NCI-H1048 (cell line): ENCODE data around the gene MRPS25.
"Not testable (repeated sequence)": the region's sequence is repeated elsewhere in the genome, so short reads cannot be mapped to it uniquely, and the experiment has no call there.

Experiments used
- DNase-seq: peaks from one replicate; lab custom pipeline; 2025; lab: John Stamatoyannopoulos, UW

MRPS25 gene

DNA sequence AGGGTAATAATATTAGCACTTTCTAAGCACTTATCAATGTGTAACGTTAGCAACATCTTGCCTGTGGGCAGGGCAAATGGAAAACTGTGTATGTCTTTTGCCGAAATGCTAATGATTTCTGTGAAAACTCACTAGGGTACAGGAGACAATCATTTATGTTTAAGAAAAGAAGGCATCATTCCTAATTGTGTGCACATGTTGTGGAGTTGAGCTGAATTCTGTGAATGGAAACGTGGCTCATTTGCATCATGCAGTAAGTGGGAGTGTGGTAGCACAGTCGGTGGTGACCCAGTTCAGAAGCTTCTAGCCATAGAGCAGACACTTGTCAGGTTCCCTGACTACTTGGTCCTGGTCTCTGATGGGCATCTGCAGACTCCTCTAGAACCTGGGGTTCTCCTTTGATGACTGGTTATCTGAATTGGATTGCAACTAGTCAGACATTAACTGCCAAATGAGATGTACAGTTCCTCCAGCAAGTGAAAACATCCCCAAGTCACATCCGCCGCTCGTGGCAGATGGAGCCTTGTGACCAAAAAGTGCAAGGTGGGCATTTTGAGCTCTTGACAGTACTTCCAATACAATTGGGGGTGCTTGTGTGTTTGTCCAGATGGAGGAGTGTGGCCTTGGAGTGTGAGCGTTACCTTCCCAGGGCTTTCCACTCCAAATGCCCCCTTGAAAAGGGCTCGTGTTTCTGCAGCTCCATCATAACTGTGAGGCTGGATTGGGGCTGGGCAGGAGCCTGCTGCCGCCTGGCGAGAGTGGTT, 21.5 kb downstream of the MRPS25 start:
- DNase-seq: no peak

DNA sequence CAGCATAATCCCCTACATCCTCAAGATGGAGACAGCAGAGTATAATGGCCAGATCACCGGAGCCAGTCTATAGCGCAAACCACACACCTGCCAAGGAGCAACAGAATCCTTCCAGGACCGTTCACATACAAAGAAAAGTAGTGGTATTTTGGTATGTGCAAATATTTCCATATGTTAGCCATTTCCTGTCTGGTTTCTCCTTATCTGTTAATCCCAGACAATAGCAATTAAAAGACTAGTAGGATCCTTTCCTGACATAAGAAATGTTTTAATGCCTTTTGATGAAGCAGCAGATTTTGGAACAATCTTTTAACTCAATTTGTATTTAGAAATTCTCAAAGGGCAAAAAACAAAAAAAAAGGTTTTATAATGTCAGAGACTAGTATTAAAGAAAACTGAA, 22.2 kb downstream of the MRPS25 start:
- no peak for DNase-seq

DNA sequence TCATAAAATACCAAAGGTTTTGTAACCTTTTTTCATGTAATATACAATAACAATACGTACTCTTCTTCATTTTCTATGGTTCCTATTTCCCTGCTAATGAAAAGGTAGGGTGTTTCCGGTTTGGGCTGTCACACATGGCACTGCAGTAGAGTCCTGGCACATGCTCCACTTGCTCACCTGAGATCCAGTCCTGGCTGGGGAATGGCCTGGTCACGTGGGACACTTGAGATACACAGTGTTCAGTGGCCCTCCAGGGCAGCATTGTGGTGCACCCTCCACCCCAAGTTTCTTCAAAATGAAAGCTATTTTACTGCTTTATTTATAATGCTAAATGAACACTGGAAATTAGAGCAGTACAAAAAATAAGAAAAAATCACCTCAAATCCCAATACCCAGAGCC, 23.2 kb downstream of the MRPS25 start:
- no peak for DNase-seq

DNA sequence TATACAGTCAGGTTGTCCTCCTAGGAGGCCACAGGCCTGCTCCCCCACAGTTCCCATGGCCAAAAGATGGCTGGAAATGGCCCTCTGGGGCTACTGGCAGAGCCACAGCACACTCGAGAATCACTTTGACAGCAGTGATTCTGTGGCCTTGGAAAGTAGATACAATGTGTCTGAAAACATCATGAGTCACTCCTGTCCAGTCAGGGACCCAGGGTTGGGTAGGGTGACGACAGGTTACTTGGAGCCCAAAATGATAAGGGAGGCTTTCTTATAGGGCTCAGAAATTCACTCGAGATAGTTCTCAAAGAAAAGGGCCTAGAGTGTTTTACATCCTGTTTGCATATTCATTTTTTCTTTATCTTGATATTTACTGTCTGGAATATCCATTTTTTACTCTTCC, 24.3 kb downstream of the MRPS25 start:
- DNase-seq: no peak

DNA sequence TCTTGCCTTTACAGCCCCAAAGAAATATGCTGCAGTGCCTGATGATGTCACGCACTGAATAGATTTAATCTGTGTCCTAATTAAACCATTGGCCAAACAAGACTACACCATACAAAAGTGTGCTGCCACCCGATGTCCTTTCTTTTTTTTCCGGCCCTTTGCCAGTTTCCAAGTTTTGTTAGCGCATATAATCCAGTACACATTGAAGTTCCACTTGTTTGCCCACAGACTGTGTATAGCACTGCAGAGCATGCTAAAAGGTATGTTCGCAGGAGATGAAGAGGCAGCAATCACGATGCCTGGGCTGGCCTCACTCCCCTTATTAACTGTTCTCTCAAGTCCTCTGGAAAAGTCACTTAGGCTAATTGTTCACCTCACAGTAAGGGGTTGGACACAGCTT, 26.8 kb downstream of the MRPS25 start:
- DNase-seq: no peak

DNA sequence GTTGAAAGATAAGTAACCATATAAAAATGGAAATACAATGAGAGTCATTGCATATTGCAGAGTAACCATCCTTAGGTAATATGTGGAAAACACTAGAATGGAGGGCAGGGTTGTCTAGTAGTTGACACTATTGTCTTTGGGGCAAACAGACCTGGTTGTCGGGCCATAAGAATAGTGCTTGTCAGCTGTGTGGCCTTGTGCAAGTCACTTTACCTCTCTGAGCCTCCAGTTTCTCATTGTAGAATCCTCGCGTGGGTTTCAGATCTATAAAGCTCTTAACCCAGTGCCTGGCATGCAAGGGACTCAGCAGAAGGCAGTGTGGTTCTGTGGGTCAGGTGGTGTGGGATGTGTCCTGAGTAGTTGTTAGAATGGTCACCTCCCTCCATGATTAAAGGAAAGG, 32.0 kb downstream of the MRPS25 start:
- no peak for DNase-seq

DNA sequence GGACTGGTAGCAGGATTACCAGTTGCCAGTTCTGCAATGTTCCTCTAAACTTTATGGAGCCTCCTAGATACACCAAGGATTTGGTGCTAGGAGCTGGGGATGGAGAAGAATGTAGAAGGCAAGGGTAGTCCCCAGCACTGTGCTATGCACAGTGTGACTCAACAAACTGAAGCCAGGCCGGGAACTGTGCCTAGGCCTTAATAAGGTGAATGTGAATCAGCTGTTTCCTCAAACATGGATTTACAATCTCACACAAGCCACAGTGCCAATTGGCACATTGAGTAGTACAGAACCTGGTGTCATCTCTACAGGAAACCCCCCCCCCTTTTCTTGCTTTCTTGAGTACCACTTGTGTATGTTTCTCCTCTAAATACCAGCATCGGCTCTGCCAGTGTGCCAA, 32.5 kb downstream of the MRPS25 start:
- DNase-seq: no peak

DNA sequence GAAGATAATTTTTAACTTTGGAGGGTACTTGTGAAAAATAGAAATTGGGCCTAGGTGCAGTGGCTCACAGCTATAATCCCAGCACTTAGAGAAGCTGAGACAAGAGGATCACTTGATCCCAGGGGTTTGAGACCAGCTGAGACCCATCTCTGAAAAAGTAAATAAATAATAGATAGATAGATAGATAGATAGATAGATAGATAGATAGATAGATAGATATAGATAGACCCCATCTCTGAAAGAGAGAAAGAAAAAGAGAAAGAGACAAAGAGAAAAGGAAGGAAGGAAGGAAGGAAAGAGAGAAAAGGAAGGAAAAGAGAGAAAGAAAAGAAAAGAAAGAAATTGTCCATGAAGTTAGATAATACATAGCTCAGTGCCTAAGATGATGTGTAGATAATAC, 35.5 kb downstream of the MRPS25 start:
- DNase-seq: no peak

DNA sequence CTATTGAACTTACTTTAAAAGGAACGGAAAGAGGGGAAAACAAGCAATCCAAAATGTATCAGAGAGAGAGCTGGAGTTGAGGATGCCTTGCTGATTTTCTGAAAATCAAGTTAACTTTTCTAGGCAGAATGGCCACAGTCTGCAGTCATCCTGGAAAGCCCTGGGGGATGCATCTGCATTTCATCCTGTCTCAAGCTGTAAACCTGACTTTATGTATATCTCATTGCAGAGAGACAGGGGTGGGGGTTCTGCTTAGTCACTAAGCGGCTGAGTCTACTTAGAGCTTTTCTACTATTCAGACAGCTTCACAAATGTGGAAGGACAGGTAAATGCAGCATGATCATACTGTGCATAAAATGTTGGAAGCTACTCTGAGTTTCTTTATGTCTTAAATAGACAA, 41.4 kb downstream of the MRPS25 start:
- DNase-seq: no peak

DNA sequence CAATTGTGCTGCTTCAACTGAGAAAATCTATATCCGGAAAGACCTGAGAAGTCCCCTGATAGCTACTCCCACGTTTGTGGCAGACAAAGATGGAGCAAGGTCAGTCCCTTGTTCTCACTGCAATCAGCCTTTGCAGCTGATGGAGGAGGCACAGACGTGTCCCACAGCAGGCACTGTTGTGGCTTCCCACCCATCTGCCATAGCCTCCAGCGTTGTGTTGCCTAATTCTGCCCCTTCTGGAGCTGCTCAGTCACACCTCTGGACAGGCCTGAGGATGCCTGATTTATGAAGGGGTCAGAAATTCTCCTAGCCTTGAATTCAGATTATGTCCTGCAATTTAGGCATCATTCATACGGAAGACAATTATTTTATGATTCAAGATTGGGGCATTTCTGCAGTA, 41.9 kb downstream of the MRPS25 start:
- no peak for DNase-seq

DNA sequence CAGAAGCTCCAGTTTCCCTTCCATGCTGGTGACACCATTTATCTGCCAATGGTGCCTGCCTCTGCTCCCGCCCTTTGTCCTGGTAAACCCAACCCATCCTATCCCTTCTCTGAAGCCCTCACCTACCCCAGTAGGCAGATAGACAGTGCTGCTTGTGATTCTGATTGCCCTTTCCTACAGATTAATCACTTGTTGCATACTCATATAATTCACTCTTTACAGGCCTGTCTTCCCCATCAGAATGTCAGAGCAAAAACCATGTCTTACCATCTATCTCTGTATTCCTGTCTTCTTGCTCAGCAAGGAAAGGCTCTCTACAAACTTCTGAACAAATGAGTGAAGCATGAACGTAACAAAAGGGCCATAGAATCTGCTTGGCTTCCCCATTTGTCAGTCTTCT, 47.9 kb downstream of the MRPS25 start:
- no peak for DNase-seq

DNA sequence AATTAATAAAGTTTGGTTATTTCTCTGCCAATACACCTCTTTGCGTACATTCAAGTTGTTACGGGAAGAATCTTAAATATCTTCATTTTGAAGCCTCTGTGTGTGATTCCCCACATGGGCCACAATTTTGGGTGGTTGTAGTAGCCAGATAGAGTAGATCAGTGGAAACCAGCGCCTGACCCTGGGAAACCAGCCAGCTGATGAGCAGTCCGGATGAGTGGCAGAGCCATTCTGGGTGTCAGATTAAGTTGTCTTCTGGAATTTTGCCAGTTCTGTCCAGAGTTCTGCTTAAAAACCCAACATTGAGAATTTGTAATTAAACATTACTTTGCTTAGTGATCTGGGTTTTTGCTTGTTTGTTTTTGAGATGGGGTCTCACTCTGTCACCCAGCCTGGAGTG, 49.7 kb downstream of the MRPS25 start:
- no peak for DNase-seq

DNA sequence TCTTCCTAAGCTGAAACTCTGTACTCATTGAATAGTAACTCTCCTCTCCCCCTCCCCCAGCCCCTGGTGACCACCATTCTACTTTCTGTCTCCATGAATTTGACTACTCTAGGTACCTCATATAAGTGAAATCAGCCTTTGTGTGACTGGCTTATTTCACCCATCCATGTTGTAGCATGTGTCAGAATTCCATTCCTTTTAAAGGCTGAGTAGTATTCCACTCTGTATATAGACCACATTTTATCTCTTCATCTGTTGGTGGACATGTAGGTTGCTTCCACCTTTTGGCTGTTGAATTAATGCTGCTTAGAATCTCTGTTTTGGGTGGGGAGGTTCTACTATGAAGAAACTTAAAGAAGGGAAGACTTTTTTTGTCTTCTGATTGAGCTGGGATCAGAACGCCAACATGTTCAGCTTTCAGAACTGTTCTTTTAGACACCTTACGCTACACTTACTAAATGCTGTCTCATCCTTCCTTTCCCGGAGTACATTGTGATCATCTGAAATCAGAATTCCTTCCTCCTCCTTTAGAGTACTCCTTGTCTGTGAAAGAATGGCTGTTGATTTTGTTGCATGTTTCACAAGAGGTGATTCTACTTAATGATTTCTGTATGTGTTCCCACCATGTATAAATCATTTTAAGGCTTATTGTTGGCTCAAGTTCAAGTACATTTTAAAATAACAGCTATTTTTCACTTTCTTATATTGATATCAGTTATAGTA, 50.3 kb downstream of the MRPS25 start:
- DNase-seq: no peak

DNA sequence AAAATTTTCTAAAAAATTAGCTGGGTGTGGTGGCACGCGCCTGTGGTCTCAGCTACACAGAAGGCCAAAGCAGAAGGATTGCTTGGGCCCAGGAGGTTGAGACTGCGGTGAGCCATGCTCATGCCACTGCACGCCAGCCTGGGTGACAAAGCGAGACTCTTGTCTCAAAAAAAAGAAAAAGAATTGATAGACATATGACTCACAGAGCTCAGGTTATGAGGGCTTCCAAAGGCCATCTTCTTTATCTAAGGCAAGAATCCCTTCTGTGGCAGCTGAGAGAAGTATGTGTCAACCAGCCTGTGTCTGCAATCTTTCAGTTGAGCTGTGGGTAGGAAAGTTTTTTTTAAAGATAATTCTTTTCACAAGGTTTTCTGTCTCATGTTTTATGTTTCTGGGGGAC, 53.9 kb downstream of the MRPS25 start:
- no peak for DNase-seq

DNA sequence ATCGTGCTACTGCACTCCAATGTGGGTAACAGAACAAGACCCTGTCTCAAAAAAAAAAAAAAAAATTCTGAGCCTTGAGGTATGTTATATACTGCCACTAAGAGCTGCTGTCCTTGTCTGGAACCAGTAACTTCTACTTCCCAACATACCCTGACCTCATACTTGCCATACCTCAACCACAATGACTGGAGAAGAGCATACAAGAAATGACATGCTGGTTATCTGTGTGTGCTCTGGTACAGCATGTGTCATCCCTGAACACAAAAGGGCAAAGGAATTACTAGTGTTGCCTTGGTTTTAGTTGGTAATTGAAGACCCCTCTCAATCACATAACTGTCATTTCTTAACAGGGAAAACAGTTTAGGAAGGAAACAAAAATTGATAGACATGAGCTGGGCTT, 54.5 kb downstream of the MRPS25 start:
- DNase-seq: no peak

DNA sequence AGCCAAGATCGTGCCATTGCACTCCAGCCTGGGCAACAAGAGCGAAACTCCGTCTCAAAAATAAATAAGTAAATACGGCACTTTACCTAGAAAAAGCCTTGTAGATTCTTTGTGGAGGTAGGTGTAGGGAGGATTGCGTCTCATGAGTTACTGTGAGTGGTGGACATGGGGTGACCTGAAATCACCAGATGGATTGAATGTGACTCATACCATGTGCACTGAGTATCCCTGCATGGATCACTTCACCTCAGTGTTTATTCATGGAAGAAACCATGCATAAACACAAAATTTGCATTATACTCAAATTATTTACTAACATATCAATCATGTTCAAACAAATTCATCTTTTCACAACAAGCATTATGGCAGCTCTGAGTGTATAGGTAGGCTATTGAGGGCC, 55.9 kb downstream of the MRPS25 start:
- no peak for DNase-seq

DNA sequence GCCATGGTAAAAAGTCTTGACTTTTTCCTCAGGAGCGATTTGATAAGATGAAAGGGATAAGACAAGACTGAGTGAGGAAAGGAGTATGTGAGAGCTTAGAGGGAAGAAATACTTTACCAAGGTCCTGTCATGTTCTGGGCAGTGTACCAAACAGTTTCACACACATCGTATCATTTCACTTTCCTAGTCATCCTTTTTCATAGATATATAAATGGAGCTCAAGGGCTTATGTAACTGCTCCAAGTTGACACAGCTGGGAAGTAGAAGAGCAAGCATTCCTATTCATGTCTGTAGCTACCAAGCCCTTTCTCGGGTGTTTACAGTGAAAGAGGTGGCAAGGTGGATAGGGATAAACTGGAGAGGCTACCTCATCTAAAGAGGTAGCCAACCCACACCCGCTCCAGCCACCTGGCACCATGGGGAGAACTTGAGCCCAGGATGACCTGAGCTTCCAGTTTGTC, 57.4 kb downstream of the MRPS25 start:
- DNase-seq: no peak

DNA sequence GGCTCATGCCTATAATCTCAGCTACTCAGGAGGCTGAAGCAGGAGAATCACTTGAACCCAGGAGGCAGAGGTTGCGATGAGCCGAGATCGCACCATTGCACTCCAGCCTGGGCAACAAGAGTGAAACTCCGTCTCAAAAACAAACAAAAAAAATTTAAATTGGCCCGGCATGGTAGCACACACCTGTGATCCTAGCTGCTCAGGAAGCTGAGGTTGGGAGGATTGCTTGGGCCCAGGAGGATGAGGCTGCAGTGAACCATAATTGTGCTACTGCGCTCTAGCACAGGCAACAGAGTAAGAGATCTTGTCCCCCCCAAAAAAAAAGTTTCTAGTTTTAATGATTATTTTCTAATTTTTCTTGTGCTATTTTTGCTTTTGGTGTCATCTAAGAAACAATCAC, 65.9 kb downstream of the MRPS25 start:
- DNase-seq: not testable (repeated sequence)
